GM20000 (cell line): Measurements from ENCODE around the gene ZNF423.

Experiments used
- DNase-seq: peaks from one replicate; pipeline ENCODE4 v3.0.0; 2012; ENCODE audit warnings: low spot score
- TF ChIP-seq, protein P1 (sequence below): IDR thresholded peaks from 2 replicates; pipeline ENCODE4 v1.5.1; 2012; ENCODE audit warnings: mild to moderate bottlenecking, control low read depth; ENCODE audit errors: extremely low read depth, missing control alignments

ZNF423 gene

DNA sequence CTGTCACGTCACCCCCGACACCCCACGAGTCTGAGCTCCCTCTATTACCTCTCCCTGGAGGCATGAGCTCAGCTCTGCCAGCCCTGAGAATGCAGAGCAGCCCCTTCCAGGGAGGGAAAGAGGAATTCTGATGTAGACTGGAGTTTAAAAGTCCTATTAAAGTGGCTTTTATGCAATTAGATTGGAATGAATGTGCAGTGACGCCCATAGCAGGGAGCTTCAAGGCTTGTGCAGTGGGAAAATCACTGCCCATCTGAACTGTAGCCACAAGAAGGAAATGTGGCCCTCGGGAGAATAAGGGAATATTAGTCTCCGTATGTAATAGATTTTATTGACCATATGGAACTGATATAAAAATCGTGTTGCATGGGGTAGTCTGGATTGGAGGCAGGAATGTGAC, 66.9 kb downstream of the ZNF423 start:
- no peak for DNase-seq
- TF ChIP-seq, protein P1, sequence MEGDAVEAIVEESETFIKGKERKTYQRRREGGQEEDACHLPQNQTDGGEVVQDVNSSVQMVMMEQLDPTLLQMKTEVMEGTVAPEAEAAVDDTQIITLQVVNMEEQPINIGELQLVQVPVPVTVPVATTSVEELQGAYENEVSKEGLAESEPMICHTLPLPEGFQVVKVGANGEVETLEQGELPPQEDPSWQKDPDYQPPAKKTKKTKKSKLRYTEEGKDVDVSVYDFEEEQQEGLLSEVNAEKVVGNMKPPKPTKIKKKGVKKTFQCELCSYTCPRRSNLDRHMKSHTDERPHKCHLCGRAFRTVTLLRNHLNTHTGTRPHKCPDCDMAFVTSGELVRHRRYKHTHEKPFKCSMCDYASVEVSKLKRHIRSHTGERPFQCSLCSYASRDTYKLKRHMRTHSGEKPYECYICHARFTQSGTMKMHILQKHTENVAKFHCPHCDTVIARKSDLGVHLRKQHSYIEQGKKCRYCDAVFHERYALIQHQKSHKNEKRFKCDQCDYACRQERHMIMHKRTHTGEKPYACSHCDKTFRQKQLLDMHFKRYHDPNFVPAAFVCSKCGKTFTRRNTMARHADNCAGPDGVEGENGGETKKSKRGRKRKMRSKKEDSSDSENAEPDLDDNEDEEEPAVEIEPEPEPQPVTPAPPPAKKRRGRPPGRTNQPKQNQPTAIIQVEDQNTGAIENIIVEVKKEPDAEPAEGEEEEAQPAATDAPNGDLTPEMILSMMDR = no peak

DNA sequence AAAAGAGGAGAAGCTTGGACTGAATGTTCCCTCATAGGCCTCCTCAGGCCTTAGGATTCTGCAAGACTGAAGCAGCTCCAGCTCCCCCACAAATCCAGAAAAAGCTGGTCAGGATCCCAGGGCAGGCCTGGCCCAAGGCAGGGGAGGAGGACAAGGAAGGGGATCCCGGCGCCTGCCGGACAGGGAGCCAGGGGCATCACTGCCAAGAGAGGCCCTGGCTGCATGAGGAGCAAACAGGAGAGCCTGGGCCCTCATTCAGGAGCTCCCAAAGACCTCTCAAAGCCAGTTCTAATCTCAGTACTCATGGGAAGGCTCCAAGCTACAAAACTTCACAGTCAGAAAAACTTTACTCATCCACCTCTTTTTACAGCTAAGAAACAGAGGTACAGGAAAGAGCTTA, 67.3 kb downstream of the ZNF423 start:
- TF ChIP-seq, protein P1 = no peak
- DNase-seq = no peak

DNA sequence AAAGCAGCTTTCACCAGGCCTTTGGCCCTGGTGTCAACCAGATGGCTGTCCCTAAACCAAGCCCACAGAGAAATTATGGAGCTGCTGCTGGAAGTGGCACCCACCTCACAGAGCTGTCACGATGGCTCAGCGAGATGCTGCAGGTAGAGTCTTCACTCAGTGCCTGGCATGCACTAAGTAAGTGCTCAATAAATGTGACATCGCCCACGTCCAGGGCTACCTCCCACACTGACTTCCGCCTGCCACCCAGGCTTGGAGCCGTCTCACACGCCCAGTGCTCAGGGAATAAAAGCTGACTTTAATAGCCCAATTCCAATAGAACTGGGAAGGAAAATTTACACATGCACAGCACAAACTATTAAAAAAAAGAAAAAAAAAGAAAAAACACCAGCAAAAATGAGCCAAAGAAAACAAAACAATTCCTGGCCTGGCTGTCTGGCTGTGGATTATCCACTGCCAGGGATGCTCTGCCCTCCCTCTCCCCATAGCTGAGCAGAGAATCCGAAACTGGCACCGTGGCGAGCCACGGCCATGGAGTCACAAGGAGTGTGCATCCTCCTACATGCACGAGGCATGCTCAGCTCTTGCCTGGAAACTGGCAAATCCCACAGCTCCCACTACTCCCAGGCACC, 68.9 kb downstream of the ZNF423 start:
- TF ChIP-seq, protein P1 = no peak
- DNase-seq = no peak

DNA sequence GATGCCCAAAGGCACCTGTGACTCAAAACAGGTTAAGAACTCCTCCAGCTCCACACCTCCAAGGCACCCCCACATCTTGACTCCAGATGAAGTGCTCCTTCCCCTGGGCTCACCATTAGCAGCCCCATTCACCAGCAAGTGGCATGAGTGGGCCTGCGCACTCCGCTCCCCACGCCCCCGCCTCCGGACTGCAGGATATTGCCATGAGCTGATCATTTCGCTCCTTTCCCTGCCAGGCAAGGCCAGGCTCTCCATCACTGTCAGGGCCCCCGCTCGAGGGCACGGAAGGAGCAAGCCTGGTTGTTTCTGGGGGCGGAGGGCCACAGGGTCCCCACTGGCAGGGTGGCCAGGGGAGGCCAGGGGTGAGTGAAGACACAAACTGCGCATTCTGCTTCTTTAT, 69.9 kb downstream of the ZNF423 start:
- no peak for DNase-seq
- TF ChIP-seq, protein P1 = no peak

DNA sequence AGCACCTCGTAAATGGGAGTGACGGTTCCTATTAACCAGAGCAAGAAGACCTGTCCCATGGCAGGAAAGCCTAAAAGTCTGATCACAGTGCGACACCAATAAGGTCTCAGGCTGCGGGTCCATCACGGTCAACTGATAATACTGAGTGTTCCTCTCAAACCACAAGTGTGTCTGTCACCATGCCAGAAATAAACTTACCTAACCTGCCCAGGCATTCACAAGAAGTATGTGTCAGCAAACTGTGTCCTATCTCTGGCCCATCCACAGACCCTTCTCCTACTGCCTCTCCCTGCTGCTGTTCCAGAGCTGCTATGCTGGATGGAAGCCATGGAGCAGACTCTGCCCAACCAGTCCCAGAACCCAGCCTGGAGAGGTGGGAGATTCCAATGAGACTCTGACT, 73.5 kb downstream of the ZNF423 start:
- DNase-seq = no peak
- TF ChIP-seq, protein P1 = no peak

DNA sequence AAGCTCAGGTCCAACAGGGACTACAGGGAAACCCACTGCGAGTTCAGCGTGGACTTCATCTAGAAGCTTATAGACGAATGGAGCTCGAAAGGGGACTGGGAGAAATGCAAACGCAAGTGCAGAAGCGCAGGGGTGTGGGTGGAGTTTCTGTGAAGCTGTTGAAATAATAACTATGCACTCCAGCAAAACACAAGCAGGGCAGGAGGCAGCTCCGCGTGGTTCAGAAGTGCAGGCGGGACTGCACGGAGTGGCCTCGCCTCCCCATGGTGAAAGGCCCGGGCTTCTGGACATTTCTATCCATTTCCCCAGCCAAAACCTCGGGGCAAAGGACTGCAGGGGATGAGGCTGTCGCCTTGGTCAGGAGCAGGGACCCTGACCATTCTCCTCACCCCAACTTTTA, 74.5 kb downstream of the ZNF423 start:
- TF ChIP-seq, protein P1 = no peak
- DNase-seq = no peak

DNA sequence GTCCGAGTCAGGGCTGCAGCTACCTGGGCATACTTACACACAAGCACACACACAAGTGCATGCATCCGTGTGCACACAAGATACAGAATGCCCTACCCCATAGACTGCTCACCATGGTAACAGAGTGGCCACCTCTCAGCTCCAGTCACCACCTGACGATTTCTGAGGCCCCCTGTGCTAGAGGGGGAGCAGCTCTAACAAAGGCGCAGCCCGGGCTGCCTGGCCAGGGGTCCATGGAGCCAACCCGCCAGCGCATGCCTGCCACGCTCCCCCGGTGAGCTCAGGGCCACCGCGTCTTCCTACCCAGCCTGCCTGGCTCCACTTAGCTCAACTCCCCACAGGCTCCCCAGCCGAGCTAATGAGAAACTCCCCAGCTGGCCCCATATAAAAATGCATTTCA, 75.5 kb downstream of the ZNF423 start:
- DNase-seq = no peak
- TF ChIP-seq, protein P1 = no peak
